Naive thymus-derived CD8-positive, alpha-beta T cell (primary cell): ENCODE data around the gene MFSD12. TPM values are rescaled to one million over a fixed set of nuclear protein-coding genes. Genes with fewer than 3 reads are reported as not detected.
A peak's percentile ranks its signal among the peaks of the same experiment; 100 is the strongest.
"Not testable (repeated sequence)": the region's sequence is repeated elsewhere in the genome, so short reads cannot be mapped to it uniquely, and the experiment has no call there.

Experiments
- ATAC-seq, 2 donors: fragments of 150-1000 bp; cut with Tn5 transposase in 1 of 2; sonication (Bioruptor Pico), chemical (Tn5 transposase) in 1 of 2; 1 replicate in 1 of 2; 2 replicates in 1 of 2; pipeline ENCODE4 v1.10.0; 2021; ENCODE audit warnings: mild to moderate bottlenecking in 2 of 2, moderate library complexity in 2 of 2
- POLR2A ChIA-PET: fragments of 350-600 bp; sonication (Branson Sonifier 250); formaldehyde crosslinking; loops from one replicate; lab custom pipeline; 2021; ENCODE audit warnings: antibody characterized with exemption; lab: Charles Lee
- DNase-seq, 10 donors: peaks; one replicate each; pipeline versions ENCODE4 v3.0.0 to v3.0.0-alpha.2; 2020 to 2022
- H3K27ac Mint-ChIP-seq, 10 donors: one replicate each; pipeline ENCODE4 v1.8.0; 2020 to 2022; ENCODE audit warnings: mild to moderate bottlenecking in 10 of 10, mixed read lengths in 10 of 10, moderate library complexity in 4 of 10, inconsistent platforms in 1 of 10
- H3K27me3 Mint-ChIP-seq, 5 donors: one replicate each; pipeline ENCODE4 v1.8.0; 2021 to 2022; ENCODE audit warnings: mixed read lengths in 5 of 5
- H3K36me3 Mint-ChIP-seq, 3 donors: one replicate each; pipeline ENCODE4 v1.8.0; 2020 to 2022; ENCODE audit warnings: mixed read lengths in 3 of 3, mild to moderate bottlenecking in 2 of 3, inconsistent platforms in 1 of 3
- H3K4me1 Mint-ChIP-seq, 4 donors: one replicate each; pipeline ENCODE4 v1.8.0; 2021 to 2022; ENCODE audit warnings: mixed read lengths in 4 of 4
- H3K4me3 Mint-ChIP-seq, 10 donors: one replicate each; pipeline ENCODE4 v1.8.0; 2020 to 2022; ENCODE audit warnings: mild to moderate bottlenecking in 10 of 10, mixed read lengths in 10 of 10, moderate library complexity in 6 of 10, inconsistent platforms in 1 of 10
- H3K9me3 Mint-ChIP-seq, 9 donors: one replicate each; pipeline ENCODE4 v1.8.0; 2020 to 2022; ENCODE audit warnings: mixed read lengths in 9 of 9, mild to moderate bottlenecking in 3 of 9, inconsistent platforms in 1 of 9, moderate library complexity in 1 of 9
- polyA plus RNA-seq, 3 donors: library from polyadenylated mRNA; unstranded; fragments of 300-500 nt; fragmentation: Illumina TruSeq; gene quantifications; one replicate each; pipeline ENCODE4 v1.2.3, GENCODE V29; 2021
- total RNA-seq, 8 experiments: library from RNA in 2 of 8; stranded (reverse) in 2 of 8; gene quantifications; one replicate each; pipeline ENCODE4 v1.2.3 and lab custom pipeline; 2021 to 2026

The MFSD12 gene
- total and polyA plus RNA-seq, 5 experiments from 2014 or later = 33.1 to 146 (median 59.6) TPM

- peak; percentile 96 for ATAC-seq
- peaks cover 8 to 27% (median 18%) of the 10 kb centered on the region in 4 donors for H3K4me1 Mint-ChIP-seq
- no peaks in the 10 kb centered on the region for H3K9me3 Mint-ChIP-seq
- DNase-seq = peak; percentile 94 to 100 (median 99)
- POLR2A ChIA-PET = interaction anchor here (5.9 kb wide), 1 partner anchor 16 kb away, joined by 44 read pairs; the partner anchor contains the start of gene MFSD12
- H3K27ac Mint-ChIP-seq = peak overlapping the region; percentile 31 to 91 (median 64)
- H3K27me3 Mint-ChIP-seq = no peaks in the 10 kb centered on the region
- peaks cover 0 to 8% (median 5%) of the 10 kb centered on the region in 3 donors for H3K36me3 Mint-ChIP-seq
- H3K4me3 Mint-ChIP-seq = peak overlapping the region; percentile 62 to 92 (median 80)
Observed at GRCh38 chr19:3572132-3572854, 14.9 kb upstream of the MFSD12 start.

GRCh38 chr19:3570606-3571011 lies 13.2 kb upstream of the MFSD12 start:
- Mint-ChIP-seq H3K27me3 (no peaks in the 10 kb centered on the region), H3K4me1 (peaks cover 8 to 27% (median 18%) of the 10 kb centered on the region in 4 donors), H3K27ac (peak overlapping the region in 3 of 10 donors; percentile 40 to 50 (median 40)), H3K36me3 (peaks cover 0 to 8% (median 5%) of the 10 kb centered on the region in 3 donors), H3K9me3 (no peaks in the 10 kb centered on the region), H3K4me3 (peak overlapping the region in 1 of 10 donors; percentile 22)
- no peak for ATAC-seq
- no peak for DNase-seq
- POLR2A ChIA-PET = interaction anchor here (0.7 to 5.9 kb wide), 2 partner anchors 15 to 299 kb away, joined by 6 to 44 read pairs; partner anchors contain the start of gene MFSD12

- POLR2A ChIA-PET = interaction anchor here (0.6 to 5.9 kb wide), 3 partner anchors 14 to 924 kb away, joined by 4 to 44 read pairs (median 4); partner anchors contain the start of gene MFSD12
- H3K27ac Mint-ChIP-seq, H3K9me3 Mint-ChIP-seq: not testable (repeated sequence)
Observed at GRCh38 chr19:3570042-3570441, 12.7 kb upstream of the MFSD12 start.

GRCh38 chr19:3565139-3565538 lies 7.8 kb upstream of the MFSD12 start:
- POLR2A ChIA-PET = interaction anchor here (0.6 kb wide), 1 partner anchor 845 kb away, joined by 7 read pairs; no protein-coding TSS in a partner anchor
- DNase-seq (no peak), ATAC-seq (no peak)
- no peaks in the 10 kb centered on the region for H3K9me3 Mint-ChIP-seq
- H3K4me3 Mint-ChIP-seq = no peak overlapping the region
- H3K27me3 Mint-ChIP-seq = no peaks in the 10 kb centered on the region
- no peaks in the 10 kb centered on the region for H3K4me1 Mint-ChIP-seq
- no peak overlapping the region for H3K27ac Mint-ChIP-seq
- no peaks in the 10 kb centered on the region for H3K36me3 Mint-ChIP-seq

More at GRCh38 chr19:3570042-3570441, 12.7 kb upstream of the MFSD12 start:
- peaks cover 6 to 22% (median 16%) of the 10 kb centered on the region in 4 donors for H3K4me1 Mint-ChIP-seq
- not testable (repeated sequence) for DNase-seq, H3K4me3 Mint-ChIP-seq, H3K36me3 Mint-ChIP-seq, ATAC-seq, H3K27me3 Mint-ChIP-seq

- ATAC-seq = no peak
- Mint-ChIP-seq H3K36me3 (no peaks in the 10 kb centered on the region), H3K4me3 (no peak overlapping the region), H3K27me3 (no peaks in the 10 kb centered on the region), H3K9me3 (no peaks in the 10 kb centered on the region), H3K27ac (peak overlapping the region in 1 of 10 donors; percentile 48), H3K4me1 (peaks cover 0 to 1% (median under 1%) of the 10 kb centered on the region in 4 donors)
- POLR2A ChIA-PET = interaction anchor here (1.0 kb wide), 1 partner anchor 9 kb away, joined by 4 read pairs; no protein-coding TSS in a partner anchor
- no peak for DNase-seq
Observed at GRCh38 chr19:3563709-3564524, 6.5 kb upstream of the MFSD12 start.

GRCh38 chr19:3556978-3557460 lies 367 bp downstream of the MFSD12 start:
- peak overlapping the region; percentile 88 to 98 (median 94) for H3K27ac Mint-ChIP-seq
- H3K36me3 Mint-ChIP-seq = no peaks in the 10 kb centered on the region
- H3K9me3 Mint-ChIP-seq = no peaks in the 10 kb centered on the region
- H3K4me3 Mint-ChIP-seq = peak overlapping the region; percentile 94 to 98 (median 97)
- ATAC-seq (peak; percentile 46), DNase-seq (peak in 9 of 10 donors; percentile 31 to 62 (median 56))
- no peaks in the 10 kb centered on the region for H3K27me3 Mint-ChIP-seq
- H3K4me1 Mint-ChIP-seq = peaks cover 22 to 48% (median 41%) of the 10 kb centered on the region in 4 donors
- POLR2A ChIA-PET = interaction anchor here (0.5 to 5.0 kb wide), 16 partner anchors 9 to 70 kb away, joined by 3 to 44 read pairs (median 6); partner anchors contain the start of genes FZR1, GIPC3 and HMG20B

GRCh38 chr19:3556423-3556977 lies 886 bp downstream of the MFSD12 start:
- H3K4me3 Mint-ChIP-seq = peak overlapping the region; percentile 94 to 98 (median 97)
- ATAC-seq (no peak), DNase-seq (no peak)
- no peaks in the 10 kb centered on the region for H3K27me3 Mint-ChIP-seq
- H3K27ac Mint-ChIP-seq = peak overlapping the region; percentile 88 to 98 (median 94)
- POLR2A ChIA-PET = interaction anchor here (0.8 to 5.0 kb wide), 13 partner anchors 8 to 71 kb away, joined by 3 to 44 read pairs (median 8); partner anchors contain the start of genes FZR1, GIPC3 and HMG20B
- peaks cover 26 to 52% (median 45%) of the 10 kb centered on the region in 4 donors for H3K4me1 Mint-ChIP-seq
- no peaks in the 10 kb centered on the region for H3K36me3 Mint-ChIP-seq
- H3K9me3 Mint-ChIP-seq = no peaks in the 10 kb centered on the region

- H3K4me1 Mint-ChIP-seq = peaks cover 29 to 54% (median 49%) of the 10 kb centered on the region in 4 donors
- no peaks in the 10 kb centered on the region for H3K27me3 Mint-ChIP-seq
- peaks cover 0 to 1% (median 0%) of the 10 kb centered on the region in 3 donors for H3K36me3 Mint-ChIP-seq
- H3K4me3 Mint-ChIP-seq = peak overlapping the region; percentile 94 to 98 (median 97)
- no peaks in the 10 kb centered on the region for H3K9me3 Mint-ChIP-seq
- peak overlapping the region; percentile 88 to 98 (median 95) for H3K27ac Mint-ChIP-seq
- DNase-seq = no peak
- POLR2A ChIA-PET = interaction anchor here (0.6 to 5.0 kb wide), 11 partner anchors 11 to 386 kb away, joined by 3 to 44 read pairs (median 16); partner anchors contain the start of genes FZR1, GIPC3 and HMG20B
- ATAC-seq = no peak
Observed at GRCh38 chr19:3555653-3556422, 1.5 kb downstream of the MFSD12 start.

- peak in 9 of 10 donors; percentile 20 to 81 (median 57) for DNase-seq
- Mint-ChIP-seq H3K27ac (peak overlapping the region; percentile 91 to 98 (median 96)), H3K27me3 (no peaks in the 10 kb centered on the region), H3K36me3 (peaks cover 0 to 6% (median 0%) of the 10 kb centered on the region in 3 donors), H3K4me3 (peak overlapping the region; percentile 94 to 98 (median 97)), H3K9me3 (no peaks in the 10 kb centered on the region), H3K4me1 (peaks cover 30 to 59% (median 52%) of the 10 kb centered on the region in 4 donors)
- ATAC-seq = peak; percentile 37 to 59
- POLR2A ChIA-PET = interaction anchor here (0.6 to 5.0 kb wide), 15 partner anchors 9 to 1170 kb away, joined by 3 to 44 read pairs (median 5); partner anchors contain the start of genes DOHH, FZR1, GIPC3 and HMG20B
Observed at GRCh38 chr19:3554254-3555083, 2.9 kb downstream of the MFSD12 start.

GRCh38 chr19:3551792-3552095 lies 5.6 kb downstream of the MFSD12 start:
- Mint-ChIP-seq H3K36me3 (peaks cover 0 to 12% (median 0%) of the 10 kb centered on the region in 3 donors), H3K27ac (peak overlapping the region in 9 of 10 donors; percentile 32 to 86 (median 69)), H3K9me3 (no peaks in the 10 kb centered on the region), H3K27me3 (no peaks in the 10 kb centered on the region), H3K4me3 (peak overlapping the region in 3 of 10 donors; percentile 15 to 24 (median 22)), H3K4me1 (peaks cover 26 to 57% (median 45%) of the 10 kb centered on the region in 4 donors)
- DNase-seq (no peak), ATAC-seq (no peak)
- POLR2A ChIA-PET = interaction anchor here (1.0 kb wide), 1 partner anchor 52 kb away, joined by 3 read pairs; the partner anchor contains the start of gene DOHH
